KMS-11 (cell line): ENCODE data around the gene RCN1.
"Not testable (repeated sequence)": the region's sequence is repeated elsewhere in the genome, so short reads cannot be mapped to it uniquely, and the experiment has no call there.

ENCODE experiments used
- H2AFZ ChIP-seq: fragments of 200-600 bp; sonication (generic); 2 replicates; pipeline ENCODE4 v1.6.1; 2016; ENCODE audit warnings: antibody characterized with exemption, mixed run types, low read depth
- H3K27ac ChIP-seq: fragments of 200-600 bp; sonication (generic); 2 replicates; pipeline ENCODE4 v1.6.1; 2016; ENCODE audit warnings: mild to moderate bottlenecking, mixed run types
- H3K27me3 ChIP-seq: fragments of 200-600 bp; sonication (generic); 2 replicates; pipeline ENCODE4 v1.6.1; 2017; ENCODE audit warnings: mild to moderate bottlenecking, low read depth, mixed run types, moderate library complexity; ENCODE audit not compliant: insufficient read depth
- H3K36me3 ChIP-seq: fragments of 200-600 bp; sonication (generic); 2 replicates; pipeline ENCODE4 v1.6.1; 2017; ENCODE audit warnings: mild to moderate bottlenecking, mixed run types; ENCODE audit not compliant: insufficient read depth
- H3K4me1 ChIP-seq: fragments of 200-600 bp; sonication (generic); 2 replicates; pipeline ENCODE4 v1.6.1; 2016; ENCODE audit warnings: mild to moderate bottlenecking, low read depth, mixed run types; ENCODE audit not compliant: poor library complexity, severe bottlenecking
- H3K4me2 ChIP-seq: fragments of 200-600 bp; sonication (generic); 2 replicates; pipeline ENCODE4 v1.7.0; 2016; ENCODE audit warnings: mild to moderate bottlenecking, mixed run types
- H3K4me3 ChIP-seq: fragments of 200-600 bp; sonication (generic); IDR thresholded peaks from 2 replicates; pipeline ENCODE4 v1.6.1; 2017; ENCODE audit warnings: low read depth, low read length, mixed read lengths; ENCODE audit not compliant: insufficient read depth
- H3K79me2 ChIP-seq: fragments of 200-600 bp; sonication (generic); 2 replicates; pipeline ENCODE4 v1.6.1; 2016; ENCODE audit warnings: low read depth, mixed run types; ENCODE audit not compliant: insufficient read depth
- H3K9ac ChIP-seq: fragments of 200-600 bp; sonication (generic); 2 replicates; pipeline ENCODE4 v1.6.1; 2016; ENCODE audit warnings: mild to moderate bottlenecking, mixed run types
- H4K20me1 ChIP-seq: fragments of 200-600 bp; sonication (generic); 2 replicates; pipeline ENCODE4 v1.6.1; 2016; ENCODE audit warnings: mild to moderate bottlenecking, mixed run types; ENCODE audit not compliant: insufficient read depth
- TF ChIP-seq, protein P1 (sequence below): fragments of 200-600 bp; sonication (generic); conservative IDR thresholded peaks from 2 replicates; pipeline ENCODE4 v1.6.1; 2017; ENCODE audit warnings: low read depth, mild to moderate bottlenecking, antibody characterized with exemption, low read length, moderate library complexity, mixed read lengths

The RCN1 gene

DNA sequence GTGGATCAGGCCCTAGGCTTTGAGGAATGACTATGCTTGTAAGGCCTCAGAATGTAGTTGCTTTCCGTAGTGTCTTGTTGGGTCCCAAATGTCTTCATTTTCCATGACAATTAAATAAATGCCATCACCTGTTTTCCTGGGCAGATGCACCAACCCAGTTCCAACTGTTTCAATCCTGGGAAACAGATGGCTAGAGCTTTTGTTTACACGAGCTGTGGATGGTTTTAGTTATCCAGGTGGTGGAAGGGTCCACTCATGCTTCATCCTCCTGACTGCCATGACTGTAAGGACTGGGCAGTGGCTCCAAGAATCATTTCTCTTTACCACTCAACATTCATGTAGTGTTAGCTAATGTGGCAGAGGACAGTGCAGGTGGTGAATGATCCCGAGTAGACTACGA is 8.6 kb downstream of the RCN1 start:
- Histone ChIP-seq H3K27ac (no peak overlapping the region), H2AFZ (no peak overlapping the region), H3K27me3 (no peaks in the 10 kb centered on the region), H4K20me1 (no peaks in the 10 kb centered on the region), H3K36me3 (peaks cover 9% of the 10 kb centered on the region; the same call in 1 of the 2 replicates), H3K4me3 (no peak overlapping the region), H3K4me2 (no peak overlapping the region), H3K9ac (no peak overlapping the region), H3K79me2 (peaks cover 12% of the 10 kb centered on the region; the same call in 1 of the 2 replicates), H3K4me1 (no peaks in the 10 kb centered on the region)
- TF ChIP-seq, protein P1, sequence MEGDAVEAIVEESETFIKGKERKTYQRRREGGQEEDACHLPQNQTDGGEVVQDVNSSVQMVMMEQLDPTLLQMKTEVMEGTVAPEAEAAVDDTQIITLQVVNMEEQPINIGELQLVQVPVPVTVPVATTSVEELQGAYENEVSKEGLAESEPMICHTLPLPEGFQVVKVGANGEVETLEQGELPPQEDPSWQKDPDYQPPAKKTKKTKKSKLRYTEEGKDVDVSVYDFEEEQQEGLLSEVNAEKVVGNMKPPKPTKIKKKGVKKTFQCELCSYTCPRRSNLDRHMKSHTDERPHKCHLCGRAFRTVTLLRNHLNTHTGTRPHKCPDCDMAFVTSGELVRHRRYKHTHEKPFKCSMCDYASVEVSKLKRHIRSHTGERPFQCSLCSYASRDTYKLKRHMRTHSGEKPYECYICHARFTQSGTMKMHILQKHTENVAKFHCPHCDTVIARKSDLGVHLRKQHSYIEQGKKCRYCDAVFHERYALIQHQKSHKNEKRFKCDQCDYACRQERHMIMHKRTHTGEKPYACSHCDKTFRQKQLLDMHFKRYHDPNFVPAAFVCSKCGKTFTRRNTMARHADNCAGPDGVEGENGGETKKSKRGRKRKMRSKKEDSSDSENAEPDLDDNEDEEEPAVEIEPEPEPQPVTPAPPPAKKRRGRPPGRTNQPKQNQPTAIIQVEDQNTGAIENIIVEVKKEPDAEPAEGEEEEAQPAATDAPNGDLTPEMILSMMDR: no peak

DNA sequence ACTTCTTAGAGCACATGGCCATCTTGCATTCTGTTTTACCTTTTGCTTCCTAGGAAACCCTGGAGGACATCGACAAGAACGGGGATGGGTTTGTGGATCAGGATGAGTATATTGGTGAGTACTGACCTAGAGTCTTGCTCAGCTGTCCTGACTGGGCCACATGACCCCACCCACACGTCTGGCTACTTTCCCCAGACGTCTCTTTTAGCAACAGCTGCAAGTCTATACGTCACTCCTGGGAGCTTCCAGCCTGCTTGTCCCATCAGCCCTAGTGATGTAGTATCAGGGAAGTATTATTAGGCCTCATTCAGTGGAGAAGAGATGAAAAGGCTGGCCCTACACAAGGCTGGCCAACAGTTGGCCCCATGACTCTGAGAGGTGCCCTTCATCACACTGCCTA is 9.6 kb downstream of the RCN1 start:
- no peaks in the 10 kb centered on the region for H4K20me1 ChIP-seq
- no peaks in the 10 kb centered on the region for H3K27me3 ChIP-seq
- H3K27ac ChIP-seq: no peak overlapping the region
- H3K4me3 ChIP-seq: no peak overlapping the region
- no peak overlapping the region for H2AFZ ChIP-seq
- H3K79me2 ChIP-seq: peaks cover 4% of the 10 kb centered on the region; the same call in 1 of the 2 replicates
- H3K9ac ChIP-seq: no peak overlapping the region
- H3K4me2 ChIP-seq: no peak overlapping the region
- TF ChIP-seq, protein P1: no peak
- H3K4me1 ChIP-seq: no peaks in the 10 kb centered on the region
- peaks cover 9% of the 10 kb centered on the region; the same call in 1 of the 2 replicates for H3K36me3 ChIP-seq

DNA sequence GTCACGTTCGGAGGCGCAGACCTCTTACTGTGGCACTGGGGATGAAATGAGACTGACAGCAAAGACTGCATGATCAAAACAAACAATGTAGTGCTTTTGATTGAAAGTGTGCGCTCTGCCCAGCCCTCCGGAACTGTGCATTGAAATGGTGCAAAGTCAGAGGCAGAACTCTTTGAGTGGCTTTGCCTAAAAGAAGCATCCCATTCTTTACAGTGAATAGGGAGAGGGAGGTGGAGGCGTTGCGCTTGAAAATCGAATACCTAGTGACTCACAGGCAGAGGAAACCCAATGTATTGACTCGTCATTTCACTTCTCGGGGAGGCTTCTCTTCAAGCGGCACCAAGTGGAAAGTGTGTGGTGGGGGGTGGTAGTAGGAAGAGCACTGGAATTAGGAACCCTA is 10.9 kb downstream of the RCN1 start:
- peaks cover 9% of the 10 kb centered on the region; the same call in 1 of the 2 replicates for H3K36me3 ChIP-seq
- TF ChIP-seq, protein P1: no peak
- no peak overlapping the region for H3K4me3 ChIP-seq

DNA sequence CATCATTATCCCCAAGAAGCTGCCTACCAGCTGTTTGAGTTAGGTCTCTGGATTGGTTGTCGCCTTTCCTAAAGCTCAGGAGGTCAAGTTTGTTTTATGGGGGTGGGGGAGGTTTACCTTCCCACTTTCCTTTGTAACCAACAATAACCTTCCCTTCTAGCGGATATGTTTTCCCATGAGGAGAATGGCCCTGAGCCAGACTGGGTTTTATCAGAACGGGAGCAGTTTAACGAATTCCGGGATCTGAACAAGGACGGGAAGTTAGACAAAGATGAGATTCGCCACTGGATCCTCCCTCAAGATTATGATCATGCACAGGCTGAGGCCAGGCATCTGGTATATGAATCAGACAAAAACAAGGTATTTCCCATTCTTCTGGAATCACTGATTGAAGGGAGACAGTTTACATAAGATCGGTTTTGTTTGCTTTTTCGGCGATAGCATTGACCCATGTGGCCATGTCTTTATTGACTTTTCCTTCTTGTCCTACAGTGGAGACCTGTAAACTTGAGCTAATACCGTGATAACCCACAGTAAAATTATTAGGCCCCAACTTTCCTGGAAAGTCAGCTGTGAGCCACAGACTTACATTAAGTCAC is 12.3 kb downstream of the RCN1 start:
- not testable (repeated sequence) for H4K20me1 ChIP-seq, H3K27ac ChIP-seq, H3K36me3 ChIP-seq, H2AFZ ChIP-seq, H3K9ac ChIP-seq, H3K4me1 ChIP-seq, H3K4me3 ChIP-seq, H3K79me2 ChIP-seq, H3K27me3 ChIP-seq, H3K4me2 ChIP-seq

More for the DNA sequence above, 10.9 kb downstream of the RCN1 start:
- no peaks in the 10 kb centered on the region for H4K20me1 ChIP-seq
- no peaks in the 10 kb centered on the region for H3K27me3 ChIP-seq
- H3K27ac ChIP-seq: no peak overlapping the region
- no peak overlapping the region for H3K4me2 ChIP-seq
- no peaks in the 10 kb centered on the region for H3K79me2 ChIP-seq
- H2AFZ ChIP-seq: no peak overlapping the region
- H3K9ac ChIP-seq: no peak overlapping the region
- H3K4me1 ChIP-seq: no peaks in the 10 kb centered on the region

DNA sequence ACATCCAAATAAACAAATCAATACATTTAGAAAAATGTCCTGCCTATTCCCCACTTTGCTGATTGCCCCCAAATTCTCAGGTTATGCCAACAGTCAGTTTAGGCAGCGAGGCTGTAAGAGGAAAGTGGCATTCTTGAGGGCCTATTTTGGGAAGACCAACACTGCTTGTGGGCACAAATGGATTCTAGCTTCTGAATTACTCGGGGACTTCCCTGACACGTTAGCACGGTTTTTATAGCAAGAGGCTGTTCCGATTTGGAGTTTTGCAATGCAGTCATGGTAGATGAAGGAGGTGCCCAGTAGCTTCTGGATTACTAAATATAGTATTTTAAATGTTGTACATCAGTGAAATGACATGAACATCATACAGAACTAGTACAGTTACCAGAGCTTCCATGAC is 13.1 kb downstream of the RCN1 start:
- Histone ChIP-seq H3K4me1 (no peaks in the 10 kb centered on the region), H3K9ac (no peak overlapping the region), H3K36me3 (0 out of 2 replicates have a peak, but pooled peaks cover 4% of the 10 kb centered on the region), H3K27ac (no peak overlapping the region), H3K4me2 (no peak overlapping the region), H3K27me3 (no peaks in the 10 kb centered on the region), H3K4me3 (no peak overlapping the region), H2AFZ (no peak overlapping the region), H4K20me1 (no peaks in the 10 kb centered on the region), H3K79me2 (no peaks in the 10 kb centered on the region)
- TF ChIP-seq, protein P1: no peak
